NCI-H2107 treated with DMSO at 0.1 percent for 48 hours (cell line): Measurements from ENCODE around the gene DDX27.
A peak's percentile ranks its signal among the peaks of the same experiment; 100 is the strongest.

Source experiments
- DNase-seq: peaks from one replicate; lab custom pipeline; 2025; ENCODE audit not compliant: unreplicated experiment; lab: John Stamatoyannopoulos, UW

The DDX27 gene

DNA sequence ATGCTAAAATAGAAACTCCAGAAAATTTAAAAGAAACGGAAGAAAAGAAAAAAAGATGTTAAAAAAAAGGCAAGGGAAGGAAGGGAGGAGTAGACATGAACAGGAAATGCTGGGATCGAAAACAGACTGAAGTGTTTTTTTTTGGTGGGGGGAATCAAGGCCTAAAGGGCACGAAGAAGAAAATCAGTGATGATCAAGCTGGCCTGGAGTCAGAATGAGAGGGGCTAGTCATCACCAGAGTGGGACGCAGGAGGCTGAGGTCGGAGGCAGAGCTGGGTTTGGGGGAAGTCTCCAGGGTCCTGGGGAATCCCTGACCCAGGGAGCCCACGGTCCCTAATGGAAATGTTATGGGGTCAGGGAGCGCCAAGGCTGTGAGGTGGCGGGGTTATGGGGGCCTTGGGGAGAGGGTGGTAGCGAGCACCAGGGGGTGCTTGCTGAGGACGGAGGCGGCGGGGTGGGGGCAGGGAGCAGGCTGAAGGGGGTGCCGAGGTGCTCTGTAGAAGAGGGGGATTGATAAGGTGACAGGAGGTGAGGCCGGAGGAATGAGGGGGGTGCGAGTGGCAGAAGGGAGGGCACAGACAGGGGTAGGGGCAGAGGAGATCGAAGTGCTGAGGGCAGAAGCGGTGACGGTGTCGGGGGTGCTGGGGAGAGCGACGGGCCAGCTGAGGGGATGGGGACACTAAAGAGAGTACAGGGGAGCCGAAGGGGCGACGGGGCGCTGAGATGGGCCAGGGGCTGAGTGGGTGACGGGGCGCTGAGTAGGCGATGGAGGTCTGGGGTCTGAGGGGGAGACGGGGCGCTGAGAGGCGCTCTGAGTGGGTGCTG lies 58.0 kb downstream of the DDX27 start:
- no peak for DNase-seq

DNA sequence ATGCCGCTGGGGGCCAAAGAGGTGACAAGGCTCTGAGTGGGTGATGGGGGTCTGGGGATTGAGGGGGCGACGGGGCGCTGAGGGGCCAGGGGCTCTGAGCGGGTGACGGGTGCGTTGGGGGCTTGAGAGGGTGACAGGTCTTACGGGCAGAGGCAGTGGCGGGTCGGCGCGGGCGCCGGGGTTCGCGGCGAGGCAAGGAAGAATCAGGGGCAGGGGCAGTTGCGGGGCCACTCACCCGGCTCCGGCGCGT lies 58.5 kb downstream of the DDX27 start:
- DNase-seq, result no peak

- DNase-seq, result peak; percentile 98
Observed at GRCh38 chr20:49278036-49278817, 59.0 kb downstream of the DDX27 start, which contains the start of gene ZNFX1. ZNFX1 (minus strand) TSS chr20:49278057; CDS start chr20:49275839, 2,218 bp downstream.

- no peak for DNase-seq
Observed at GRCh38 chr20:49278818-49279676, 59.8 kb downstream of the DDX27 start.

- DNase-seq, result no peak
Observed at GRCh38 chr20:49279677-49280462, 60.7 kb downstream of the DDX27 start.

DNA sequence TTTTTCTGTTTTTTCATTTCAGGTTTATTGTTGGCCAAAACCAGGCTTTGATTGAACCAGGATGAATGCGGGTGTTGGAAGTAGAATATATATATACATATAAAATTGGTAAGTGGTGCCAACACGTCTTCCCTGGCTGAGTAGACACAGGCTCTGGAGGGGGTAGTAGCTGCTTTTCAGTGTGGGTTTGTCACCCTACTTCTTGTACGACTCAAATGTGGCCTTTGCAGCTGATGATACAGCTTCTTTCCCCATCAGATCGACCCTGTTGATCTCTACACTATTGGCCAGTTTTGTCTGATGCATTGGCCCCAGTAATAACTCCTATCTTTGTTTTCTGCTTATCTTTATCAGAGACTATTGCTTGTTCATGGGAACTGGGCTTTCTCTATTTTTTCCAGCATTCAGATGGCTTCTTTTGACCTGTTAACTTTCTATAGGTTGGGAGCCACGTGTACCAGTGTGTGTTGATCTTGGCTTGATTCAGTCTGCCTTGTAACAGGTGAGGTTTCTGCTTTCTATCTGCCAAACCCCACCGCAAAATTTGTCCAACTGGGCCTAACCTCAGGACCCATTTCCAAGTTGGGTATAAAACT lies 61.3 kb downstream of the DDX27 start:
- no peak for DNase-seq

DNA sequence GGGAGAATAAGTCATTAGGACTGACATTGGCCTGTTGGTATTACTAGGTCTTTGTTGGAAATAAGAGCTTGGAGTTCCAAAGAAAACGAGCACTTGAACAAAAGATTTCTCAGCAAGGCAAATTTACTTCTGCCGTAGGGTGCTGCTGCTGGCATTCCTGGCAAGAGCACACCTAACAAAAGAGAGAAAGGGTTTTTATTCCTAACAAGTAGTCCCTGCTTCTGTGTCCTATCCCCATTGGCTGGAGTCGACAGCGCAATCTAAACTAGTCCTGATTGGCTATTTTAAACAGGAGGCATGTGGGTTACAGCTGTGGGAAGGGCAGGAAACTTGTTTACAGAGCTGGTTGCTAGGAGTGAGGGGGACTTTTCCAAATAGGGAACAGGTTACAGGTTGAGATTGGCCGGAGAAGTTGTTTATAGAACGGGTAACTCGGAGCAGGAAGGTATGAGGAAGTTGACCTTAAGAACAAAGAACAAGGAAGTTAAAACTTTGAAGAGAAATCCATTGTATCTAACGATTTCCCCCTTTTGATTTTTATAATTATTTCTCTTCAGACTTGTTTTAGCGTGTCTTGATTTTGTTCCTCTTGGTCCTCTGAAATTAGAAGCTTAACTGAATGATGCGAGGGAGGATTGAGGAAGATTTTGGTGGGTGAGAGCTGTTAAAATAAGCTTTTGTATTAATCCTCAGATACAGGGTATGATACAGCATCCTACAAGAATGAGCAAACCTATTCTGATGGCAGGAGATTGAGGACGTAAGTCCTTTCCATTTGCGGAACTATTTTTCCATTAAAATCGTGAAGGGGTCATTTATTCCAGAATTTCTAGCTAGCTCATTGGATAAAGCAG lies 62.1 kb downstream of the DDX27 start:
- DNase-seq, result no peak

DNA sequence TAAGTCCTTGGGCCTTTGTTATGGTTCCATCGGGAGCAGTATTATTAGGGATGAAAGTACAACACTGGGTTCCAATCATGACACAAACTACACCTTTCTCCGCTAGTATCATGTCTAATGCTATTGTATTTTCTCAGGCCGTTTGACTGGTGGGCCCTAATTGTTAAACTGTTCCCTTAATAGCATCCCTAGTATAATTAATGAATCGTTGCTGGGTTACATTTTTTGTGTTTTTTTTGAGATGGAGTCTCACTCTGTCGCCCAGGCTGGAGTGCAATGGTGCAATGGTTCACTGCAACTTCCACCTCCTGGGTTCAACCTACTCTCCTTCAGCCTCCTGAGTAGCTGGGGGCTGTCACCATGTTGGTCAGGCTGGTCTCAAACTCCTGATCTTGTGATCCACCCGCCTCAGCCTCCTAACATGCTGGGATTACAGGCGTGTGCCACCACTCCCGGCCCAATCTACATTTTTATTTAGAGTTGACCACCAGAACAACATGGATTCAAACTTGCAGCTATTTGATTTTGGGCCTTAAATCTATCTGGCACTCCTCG lies 62.8 kb downstream of the DDX27 start:
- DNase-seq, result no peak

DNA sequence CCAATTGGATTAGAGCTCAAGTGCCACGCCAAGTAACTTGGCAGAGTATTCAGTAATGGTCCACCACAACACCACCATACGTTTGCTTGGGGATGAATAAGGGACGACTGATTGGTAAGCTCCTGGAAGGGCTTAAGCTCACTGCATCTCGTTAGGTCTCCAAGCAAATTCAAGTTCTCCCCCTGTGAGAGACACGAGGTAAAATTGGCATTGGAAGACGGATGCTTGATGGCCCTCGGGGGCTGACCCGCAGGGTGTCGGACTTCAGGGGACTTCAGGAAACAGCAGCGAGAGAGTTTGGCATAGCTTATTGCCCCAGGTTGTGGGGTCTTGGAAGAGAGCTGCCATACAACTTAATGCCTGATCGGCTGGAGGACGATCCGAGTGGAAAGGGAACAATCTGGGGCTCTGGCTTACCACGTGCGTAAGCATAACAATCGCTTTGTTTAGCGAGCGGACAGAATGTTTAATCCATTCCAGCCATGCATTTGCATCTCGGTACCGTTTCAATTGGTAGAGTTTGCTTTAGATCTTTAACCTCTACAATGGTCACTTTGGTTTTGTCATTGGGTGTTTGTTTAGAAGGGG lies 63.5 kb downstream of the DDX27 start:
- DNase-seq, result no peak

- no peak for DNase-seq
Observed at GRCh38 chr20:49283176-49283702, 64.0 kb downstream of the DDX27 start.

- no peak for DNase-seq
Observed at GRCh38 chr20:49283703-49284625, 64.7 kb downstream of the DDX27 start.

DNA sequence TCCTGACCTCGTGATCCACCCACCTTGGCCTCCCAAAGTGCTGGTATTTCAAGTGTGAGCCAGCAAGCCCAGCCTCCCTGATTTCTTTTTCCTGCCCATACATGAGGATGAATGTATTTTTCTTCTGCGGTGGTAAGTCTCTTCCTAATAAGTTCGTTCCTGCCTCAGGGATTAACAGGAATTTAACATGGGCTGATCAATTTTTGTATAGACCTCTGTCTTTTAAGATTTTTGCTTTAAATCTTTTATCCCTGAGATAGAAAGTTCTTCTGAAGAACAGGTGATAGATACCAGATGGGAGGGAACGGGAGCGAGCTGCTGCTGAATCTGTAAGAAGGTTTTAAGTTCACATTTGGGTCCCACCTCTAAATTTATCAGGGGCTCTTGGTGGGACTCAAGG lies 65.6 kb downstream of the DDX27 start:
- DNase-seq, result no peak

DNA sequence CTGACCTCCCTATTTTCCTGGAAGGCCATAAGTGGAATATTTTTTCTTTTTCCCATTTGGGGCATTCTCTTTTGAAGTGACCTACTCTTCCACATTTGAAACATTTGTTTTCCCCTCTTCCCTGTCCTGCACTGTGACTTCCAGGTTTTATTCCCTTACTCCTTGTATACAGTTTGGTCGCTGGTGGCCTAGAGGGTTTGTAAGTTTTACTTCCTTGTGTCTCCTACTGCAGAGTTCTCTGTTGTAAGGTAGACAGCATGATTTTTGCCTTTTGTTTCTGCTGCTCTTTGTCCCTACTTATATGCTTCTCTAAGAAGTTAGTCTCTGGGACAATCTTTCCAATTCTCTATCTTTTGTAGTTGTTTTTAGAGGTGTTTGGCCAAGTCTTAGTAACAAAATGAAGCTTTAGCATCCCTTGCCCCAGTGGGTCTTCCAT lies 66.0 kb downstream of the DDX27 start:
- no peak for DNase-seq

DNA sequence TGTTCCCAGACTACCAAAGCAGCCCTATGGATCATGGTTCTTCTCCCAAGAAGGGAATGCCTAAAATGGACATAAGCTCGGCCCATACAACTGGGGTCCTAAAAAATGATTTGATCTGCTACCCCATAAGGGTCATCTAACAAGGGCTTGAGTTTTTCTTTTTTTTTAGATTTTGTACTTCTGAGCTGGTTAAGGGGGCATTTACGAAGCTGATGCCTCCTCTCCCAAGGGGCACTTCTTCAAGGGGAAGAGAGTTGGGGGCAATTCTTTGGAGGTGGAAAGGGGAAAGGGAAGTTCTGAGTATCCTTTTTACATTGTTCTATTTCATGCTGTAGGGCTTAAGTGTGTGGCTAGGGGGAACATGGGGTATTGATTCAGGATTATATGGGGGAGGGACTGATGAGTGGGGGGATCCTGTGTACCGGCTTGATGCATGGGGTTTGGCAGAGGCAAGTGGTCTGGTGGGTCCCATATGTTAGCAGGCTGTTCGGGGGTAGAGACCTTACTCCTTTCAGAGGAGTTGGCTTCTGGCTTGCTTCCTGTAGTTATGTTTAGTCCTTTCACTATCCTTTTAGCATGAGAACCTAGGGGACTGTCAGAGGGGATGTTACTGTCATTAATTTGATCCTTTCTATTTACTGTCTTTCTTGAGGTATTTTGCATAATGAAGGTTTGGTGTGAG lies 66.7 kb downstream of the DDX27 start:
- DNase-seq, result no peak

- DNase-seq, result no peak
Observed at GRCh38 chr20:49286689-49287551, 67.7 kb downstream of the DDX27 start.
